BJ (cell line): ENCODE data around the gene SLC6A9. TPM values are rescaled to one million over a fixed set of nuclear protein-coding genes. Genes with fewer than 3 reads are reported as not detected.

Source experiments
- CTCF ChIA-PET: fragments of 350-600 bp; formaldehyde crosslinking; extraction: SDS; loops from one replicate; lab custom pipeline; 2021; ENCODE audit warnings: antibody characterized with exemption, inconsistent platforms; lab: Yijun Ruan, JAX
- POLR2A ChIA-PET: fragments of 300-600 bp; sonication (Branson Sonifier 250); formaldehyde crosslinking; extraction: SDS; loops from one replicate; lab custom pipeline; 2021; ENCODE audit warnings: antibody characterized with exemption; lab: Charles Lee
- DNase-seq: peaks from one replicate; pipeline ENCODE4 v3.0.0-alpha.2; 2011; ENCODE audit warnings: low read depth
- H3K27me3 ChIP-seq: 2 replicates; pipeline ENCODE4 v1.6.0; 2011; ENCODE audit warnings: low read length; ENCODE audit not compliant: control insufficient read depth, insufficient read depth
- H3K36me3 ChIP-seq: 2 replicates; pipeline ENCODE4 v1.5.1; 2011; ENCODE audit warnings: low read length; ENCODE audit not compliant: control insufficient read depth, insufficient read depth
- H3K4me3 ChIP-seq: 2 replicates; pipeline ENCODE4 v1.5.1; 2011; ENCODE audit warnings: low read depth, mild to moderate bottlenecking, control low read depth, low read length
- polyA plus RNA-seq: library from polyadenylated mRNA; depleted of rRNA; stranded (reverse); fragments of >200 nt; gene quantifications from 2 replicates; pipeline ENCODE4 v1.2.3, GENCODE V29; 2011
- TF ChIP-seq, protein P1 (sequence below): IDR thresholded peaks from 2 replicates; pipeline ENCODE4 v1.5.1; 2011; ENCODE audit warnings: low read depth, mild to moderate bottlenecking, control low read depth, inconsistent platforms, low read length, moderate library complexity; ENCODE audit not compliant: insufficient read depth

Gene SLC6A9
- polyA plus RNA-seq, 1 experiment, result 53.9 TPM

DNA sequence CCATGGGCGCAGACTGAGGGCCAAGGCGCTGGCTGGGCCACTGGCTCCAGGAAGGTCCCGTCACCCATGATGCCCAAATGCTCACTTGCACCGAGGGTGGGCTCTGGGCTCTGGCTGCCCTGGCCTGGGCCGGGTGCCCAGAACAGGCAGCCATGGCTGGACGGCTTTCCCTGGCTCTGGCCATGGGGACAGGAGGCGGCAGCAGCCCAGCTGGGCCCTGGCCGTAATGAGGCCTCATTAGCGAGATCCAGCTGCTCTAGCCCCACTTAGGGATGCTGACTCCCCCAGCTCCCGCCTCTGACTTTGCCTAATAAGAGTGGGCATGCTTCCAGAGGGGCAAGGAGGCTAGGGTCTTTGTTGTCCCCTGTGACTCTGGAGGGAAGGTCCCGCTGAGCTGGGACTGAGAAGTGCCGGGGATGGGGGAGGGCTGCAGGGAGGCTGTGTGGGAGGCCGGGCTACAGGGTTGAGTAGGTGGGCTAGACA is 11.8 kb downstream of the SLC6A9 start:
- no peak for DNase-seq
- H3K4me3 ChIP-seq, result no peak overlapping the region
- peaks cover 28% of the 10 kb centered on the region for H3K36me3 ChIP-seq
- H3K27me3 ChIP-seq, result no peaks in the 10 kb centered on the region
- TF ChIP-seq, protein P1, sequence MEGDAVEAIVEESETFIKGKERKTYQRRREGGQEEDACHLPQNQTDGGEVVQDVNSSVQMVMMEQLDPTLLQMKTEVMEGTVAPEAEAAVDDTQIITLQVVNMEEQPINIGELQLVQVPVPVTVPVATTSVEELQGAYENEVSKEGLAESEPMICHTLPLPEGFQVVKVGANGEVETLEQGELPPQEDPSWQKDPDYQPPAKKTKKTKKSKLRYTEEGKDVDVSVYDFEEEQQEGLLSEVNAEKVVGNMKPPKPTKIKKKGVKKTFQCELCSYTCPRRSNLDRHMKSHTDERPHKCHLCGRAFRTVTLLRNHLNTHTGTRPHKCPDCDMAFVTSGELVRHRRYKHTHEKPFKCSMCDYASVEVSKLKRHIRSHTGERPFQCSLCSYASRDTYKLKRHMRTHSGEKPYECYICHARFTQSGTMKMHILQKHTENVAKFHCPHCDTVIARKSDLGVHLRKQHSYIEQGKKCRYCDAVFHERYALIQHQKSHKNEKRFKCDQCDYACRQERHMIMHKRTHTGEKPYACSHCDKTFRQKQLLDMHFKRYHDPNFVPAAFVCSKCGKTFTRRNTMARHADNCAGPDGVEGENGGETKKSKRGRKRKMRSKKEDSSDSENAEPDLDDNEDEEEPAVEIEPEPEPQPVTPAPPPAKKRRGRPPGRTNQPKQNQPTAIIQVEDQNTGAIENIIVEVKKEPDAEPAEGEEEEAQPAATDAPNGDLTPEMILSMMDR, result no peak
- ChIA-PET POLR2A (no interaction called here), CTCF (interaction anchor here (1.5 to 4.6 kb wide), 3 partner anchors 9 to 17 kb away, joined by 4 to 31 read pairs (median 15); no protein-coding TSS in a partner anchor)

DNA sequence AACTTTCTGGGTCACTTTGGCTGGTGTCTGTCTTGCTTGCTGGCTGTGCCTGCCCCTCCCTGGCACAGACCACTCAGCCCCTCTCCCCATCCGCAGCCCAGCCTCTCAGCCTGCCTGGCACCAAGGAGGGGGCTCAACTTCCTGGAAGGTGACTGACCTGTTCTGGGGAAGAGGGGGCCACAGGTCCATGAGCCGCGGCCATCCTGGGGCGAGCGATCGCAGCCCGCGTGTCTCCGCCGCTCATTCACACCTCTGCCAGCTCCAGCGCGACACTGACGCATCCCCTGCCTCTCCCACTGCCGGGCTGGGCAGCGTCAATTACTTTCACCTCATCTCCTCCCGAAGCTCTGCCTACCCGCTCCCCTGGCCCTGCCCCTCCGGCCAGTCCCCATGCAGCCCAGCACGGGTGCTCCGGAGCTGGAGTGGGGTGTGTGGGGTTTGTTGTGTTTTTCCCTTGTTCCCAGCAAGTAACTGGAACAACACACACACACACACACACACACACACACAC is 14.3 kb downstream of the SLC6A9 start:
- Histone ChIP-seq H3K27me3 (no peaks in the 10 kb centered on the region), H3K36me3 (peaks cover 26% of the 10 kb centered on the region), H3K4me3 (no peak overlapping the region)
- TF ChIP-seq, protein P1, result no peak
- CTCF ChIA-PET, result interaction anchor here (1.0 to 4.6 kb wide), 3 partner anchors 11 to 32 kb away, joined by 3 to 31 read pairs (median 9); no protein-coding TSS in a partner anchor
- POLR2A ChIA-PET, result no interaction called here
- no peak for DNase-seq

DNA sequence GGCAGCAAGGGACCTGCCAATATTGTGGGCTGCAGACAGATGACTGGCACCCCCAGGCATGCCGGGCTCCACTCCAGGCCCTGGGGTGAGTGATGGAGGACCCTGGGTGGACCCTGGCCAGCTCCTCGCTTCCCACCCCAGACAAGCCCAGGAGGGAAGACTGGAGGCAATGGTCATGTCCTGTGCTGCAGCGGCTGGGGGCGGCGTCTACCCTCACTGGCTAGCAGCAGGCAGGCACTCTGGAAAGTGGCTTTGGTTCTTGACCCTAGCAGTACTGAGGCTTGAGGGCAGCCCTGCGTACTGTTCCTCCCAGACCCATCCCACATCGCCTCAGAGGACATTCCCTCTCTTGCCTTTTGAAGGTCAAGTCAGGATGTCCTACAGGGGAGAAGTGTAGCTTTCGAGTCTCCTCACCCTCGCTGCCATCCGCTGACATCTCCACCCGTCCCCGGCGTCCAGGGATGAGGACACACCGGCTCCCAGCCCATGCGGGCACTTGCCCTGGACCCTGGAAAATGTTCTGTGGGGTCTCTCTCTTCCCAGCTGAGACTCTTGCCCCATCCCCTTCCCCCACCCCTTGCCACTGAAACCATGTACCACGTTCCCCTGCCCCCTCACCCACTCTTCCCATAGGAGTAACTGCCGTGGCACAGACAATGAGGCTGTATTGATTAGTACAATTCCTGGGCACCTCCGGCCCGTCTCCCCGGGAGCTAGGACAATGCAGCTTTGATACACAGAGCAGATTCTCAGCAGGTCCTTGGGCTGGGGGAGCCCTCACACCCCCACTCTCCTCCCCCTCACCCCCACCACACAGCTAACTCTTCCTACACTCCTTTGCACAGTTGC is 15.0 kb downstream of the SLC6A9 start:
- ChIA-PET POLR2A (no interaction called here), CTCF (interaction anchor here (1.0 to 4.6 kb wide), 3 partner anchors 10 to 32 kb away, joined by 3 to 31 read pairs (median 9); no protein-coding TSS in a partner anchor)
- peaks cover 20% of the 10 kb centered on the region for H3K36me3 ChIP-seq
- TF ChIP-seq, protein P1, result no peak
- no peak for DNase-seq
- H3K4me3 ChIP-seq, result no peak overlapping the region
- H3K27me3 ChIP-seq, result no peaks in the 10 kb centered on the region

DNA sequence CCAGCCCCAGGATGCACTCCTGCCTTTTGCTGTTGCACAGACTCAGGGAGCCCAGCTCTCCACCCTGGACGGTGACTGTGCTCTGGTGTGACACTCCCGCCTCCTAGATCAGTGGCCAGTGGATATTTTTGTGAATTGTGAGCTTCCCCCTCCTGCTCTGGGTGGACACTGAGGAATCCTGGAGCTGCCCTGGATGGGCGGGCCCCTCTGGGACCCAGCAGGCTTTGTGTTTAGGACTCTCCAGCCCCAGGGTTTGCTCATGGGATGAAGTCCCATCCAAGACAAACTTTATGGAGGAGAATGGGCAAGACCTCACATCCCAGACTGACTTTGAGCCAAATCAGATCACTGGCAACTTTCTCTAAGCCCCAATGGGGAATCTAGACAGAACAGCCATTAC is 16.1 kb downstream of the SLC6A9 start:
- no peak overlapping the region for H3K4me3 ChIP-seq
- no peaks in the 10 kb centered on the region for H3K27me3 ChIP-seq
- H3K36me3 ChIP-seq, result peaks cover 17% of the 10 kb centered on the region
- no peak for DNase-seq
- TF ChIP-seq, protein P1, result no peak
- ChIA-PET CTCF (interaction anchor here (1.1 to 2.2 kb wide), 5 partner anchors 10 to 202 kb away, joined by 4 to 17 read pairs (median 6); no protein-coding TSS in a partner anchor), POLR2A (no interaction called here)
